Erythroblast (primary cell): ENCODE data around the gene GPRC5C.

Source experiments
- DNase-seq, 2 experiments: peaks; one replicate each; lab custom pipeline; 2025; lab: John Stamatoyannopoulos, UW
- GATA1 ChIP-seq: IDR thresholded peaks from 2 replicates; pipeline ENCODE4 v1.6.1; 2011; ENCODE audit warnings: low read depth, mild to moderate bottlenecking, control low read depth, low read length, moderate library complexity
- POLR2A ChIP-seq: IDR thresholded peaks from 2 replicates; pipeline ENCODE4 v1.6.1; 2011; ENCODE audit warnings: mild to moderate bottlenecking, low read length

The GPRC5C gene

GRCh38 chr17:74415608-74416396 is 16.1 kb upstream of the GPRC5C start:
- no peak for TF ChIP-seq POLR2A
- TF ChIP-seq GATA1, result no peak
- no peak for DNase-seq

GRCh38 chr17:74417178-74418045 is 14.5 kb upstream of the GPRC5C start:
- peak in 1 of 2 experiments; percentile 14 for DNase-seq

GRCh38 chr17:74419928-74420411 is 11.9 kb upstream of the GPRC5C start:
- TF ChIP-seq GATA1 (no peak), POLR2A (no peak)
- DNase-seq, result no peak

More at GRCh38 chr17:74417178-74418045, 14.5 kb upstream of the GPRC5C start:
- TF ChIP-seq POLR2A, result no peak
- no peak for TF ChIP-seq GATA1

GRCh38 chr17:74424117-74424516 is 7.8 kb upstream of the GPRC5C start:
- no peak for DNase-seq
- TF ChIP-seq GATA1, result no peak
- TF ChIP-seq POLR2A, result no peak

- no peak for DNase-seq
- TF ChIP-seq GATA1 (no peak), POLR2A (no peak)
Measured at GRCh38 chr17:74424657-74425056, 7.2 kb upstream of the GPRC5C start.

GRCh38 chr17:74426551-74427047 is 5.3 kb upstream of the GPRC5C start:
- no peak for TF ChIP-seq POLR2A
- no peak for TF ChIP-seq GATA1
- DNase-seq, result no peak

GRCh38 chr17:74427048-74427762 is 4.7 kb upstream of the GPRC5C start:
- TF ChIP-seq GATA1 (no peak), POLR2A (no peak)

GRCh38 chr17:74427763-74428153 is 4.1 kb upstream of the GPRC5C start:
- TF ChIP-seq GATA1, result no peak
- TF ChIP-seq POLR2A, result no peak
- DNase-seq, result no peak

More at GRCh38 chr17:74427048-74427762, 4.7 kb upstream of the GPRC5C start:
- no peak for DNase-seq

- no peak for DNase-seq
- no peak for TF ChIP-seq POLR2A
- no peak for TF ChIP-seq GATA1
Measured at GRCh38 chr17:74429604-74430384, 2.1 kb upstream of the GPRC5C start.

GRCh38 chr17:74430385-74430705 is 1.5 kb upstream of the GPRC5C start:
- TF ChIP-seq GATA1 (no peak), POLR2A (no peak)
- no peak for DNase-seq

GRCh38 chr17:74430706-74431567 is 951 bp upstream of the GPRC5C start:
- no peak for TF ChIP-seq POLR2A
- no peak for TF ChIP-seq GATA1
- no peak for DNase-seq

- no peak for DNase-seq
- TF ChIP-seq POLR2A (no peak), GATA1 (no peak)
Measured at GRCh38 chr17:74432424-74432690, 469 bp downstream of the GPRC5C start.
